Ovary (tissue), 3 donors: Measurements from ENCODE around the gene NOL3.

Experiments used
- CTCF ChIP-seq, 3 donors: fragments of 450-650 bp in 2 of 3; fragments of 200-600 bp in 1 of 3; IDR thresholded peaks; one replicate each; pipeline versions ENCODE4 v1.5.1 to v1.8.0; 2016 to 2022; ENCODE audit warnings: antibody characterized with exemption in 3 of 3, mild to moderate bottlenecking in 1 of 3
- EP300 ChIP-seq: sonication (generic); formaldehyde crosslinking; IDR thresholded peaks from one replicate; pipeline ENCODE4 v1.6.1; 2017; ENCODE audit warnings: antibody characterized with exemption
- POLR2A ChIP-seq: fragments of 450-650 bp; IDR thresholded peaks from one replicate; pipeline ENCODE4 v1.6.1; 2017; ENCODE audit warnings: antibody characterized with exemption, mild to moderate bottlenecking, moderate library complexity
- donor health status: DM: no; HTN: no; CAD: no.

GRCh38 chr16:67215706-67216105 is 45.4 kb downstream of the NOL3 start:
- TF ChIP-seq CTCF (IDR thresholded peaks at IDR 0.05) (no peak), EP300 (no peak), POLR2A (no peak)
